CD14-positive monocyte (primary cell): ENCODE data around the gene ARHGEF18. TPM values are rescaled to one million over a fixed set of nuclear protein-coding genes. Genes with fewer than 3 reads are reported as not detected.
A peak's percentile ranks its signal among the peaks of the same experiment; 100 is the strongest.
"Not testable (repeated sequence)": the region's sequence is repeated elsewhere in the genome, so short reads cannot be mapped to it uniquely, and the experiment has no call there.

ENCODE experiments used
- DNase-seq, 3 donors: peaks; one replicate each; pipeline ENCODE4 v3.0.0-alpha.2; 2011 to 2022
- H2AFZ ChIP-seq: 2 replicates; pipeline ENCODE4 v1.6.0; 2012; ENCODE audit warnings: mild to moderate bottlenecking, low read depth, low read length, inconsistent platforms; ENCODE audit not compliant: insufficient read depth, poor library complexity, severe bottlenecking
- H3K27ac ChIP-seq, 2 donors: 1 replicate in 1 of 2; 2 replicates in 1 of 2; pipeline ENCODE4 v1.5.1; 2012 to 2013; ENCODE audit warnings: low read length in 2 of 2, control low read depth in 1 of 2, inconsistent platforms in 1 of 2, low read depth in 1 of 2, mild to moderate bottlenecking in 1 of 2
- H3K27me3 ChIP-seq, 2 donors: one replicate each; pipeline versions ENCODE4 v1.6.0 to v1.6.1; 2011 to 2013; ENCODE audit warnings: low read length in 2 of 2; ENCODE audit not compliant: control insufficient read depth in 2 of 2, insufficient read depth in 2 of 2
- H3K36me3 ChIP-seq, 2 donors: replicated peaks in 1 of 2; 1 replicate in 1 of 2; 2 replicates in 1 of 2; pipeline versions ENCODE4 v1.5.1 to v1.6.1; 2012 to 2013; ENCODE audit warnings: low read length in 2 of 2, control low read depth in 1 of 2, inconsistent platforms in 1 of 2, mild to moderate bottlenecking in 1 of 2; ENCODE audit not compliant: insufficient read depth in 2 of 2, control insufficient read depth in 1 of 2
- H3K4me1 ChIP-seq, 2 donors: 1 replicate in 1 of 2; 2 replicates in 1 of 2; pipeline versions ENCODE4 v1.5.1 to v1.6.1; 2012 to 2013; ENCODE audit warnings: low read length in 2 of 2, control low read depth in 1 of 2, inconsistent platforms in 1 of 2, mild to moderate bottlenecking in 1 of 2, moderate library complexity in 1 of 2; ENCODE audit not compliant: insufficient read depth in 2 of 2, control insufficient read depth in 1 of 2
- H3K4me2 ChIP-seq: replicated peaks from 2 replicates; pipeline ENCODE3; 2012; ENCODE audit warnings: low read length, moderate library complexity, mild to moderate bottlenecking; ENCODE audit not compliant: poor library complexity, severe bottlenecking; ENCODE audit errors: extremely low read depth
- H3K4me3 ChIP-seq, 3 experiments: fragments of 200-600 bp in 1 of 3; sonication (generic) in 1 of 3; replicated peaks in 1 of 3; 1 replicate in 2 of 3; 2 replicates in 1 of 3; pipeline ENCODE4 v1.5.1; 2011 to 2013; ENCODE audit warnings: low read length in 3 of 3, mild to moderate bottlenecking in 3 of 3, control low read depth in 2 of 3, low read depth in 2 of 3, inconsistent platforms in 1 of 3, moderate library complexity in 1 of 3
- H3K79me2 ChIP-seq: 2 replicates; pipeline ENCODE4 v1.6.0; 2012; ENCODE audit warnings: mild to moderate bottlenecking, control low read depth, inconsistent platforms, low read length, moderate library complexity; ENCODE audit not compliant: insufficient read depth
- H3K9ac ChIP-seq: 2 replicates; pipeline ENCODE4 v1.6.0; 2017; ENCODE audit warnings: low read length, mild to moderate bottlenecking; ENCODE audit not compliant: insufficient read depth, poor library complexity, severe bottlenecking
- H3K9me3 ChIP-seq, 2 donors: replicated peaks in 1 of 2; 1 replicate in 1 of 2; 2 replicates in 1 of 2; pipeline versions ENCODE4 v1.5.1 to v1.6.1; 2012 to 2013; ENCODE audit warnings: low read length in 2 of 2, control low read depth in 1 of 2; ENCODE audit not compliant: control insufficient read depth in 1 of 2, insufficient read depth in 1 of 2
- H4K20me1 ChIP-seq: 2 replicates; pipeline ENCODE4 v1.6.0; 2012; ENCODE audit warnings: mild to moderate bottlenecking, low read length, control low read depth, moderate library complexity; ENCODE audit not compliant: insufficient read depth
- H3K27ac Mint-ChIP-seq, 7 donors: one replicate each; pipeline ENCODE4 v1.8.0; 2020; ENCODE audit warnings: mild to moderate bottlenecking in 7 of 7, mixed read lengths in 7 of 7, moderate library complexity in 6 of 7, inconsistent platforms in 2 of 7
- H3K27me3 Mint-ChIP-seq, 3 donors: one replicate each; pipeline ENCODE4 v1.8.0; 2021 to 2022; ENCODE audit warnings: low read depth in 3 of 3, mild to moderate bottlenecking in 3 of 3, mixed read lengths in 3 of 3, moderate library complexity in 3 of 3, inconsistent platforms in 1 of 3
- H3K36me3 Mint-ChIP-seq, 2 donors: one replicate each; pipeline ENCODE4 v1.8.0; 2020; ENCODE audit warnings: mixed read lengths in 2 of 2, inconsistent platforms in 1 of 2, mild to moderate bottlenecking in 1 of 2
- H3K4me1 Mint-ChIP-seq: one replicate; pipeline ENCODE4 v1.8.0; 2020; ENCODE audit warnings: mild to moderate bottlenecking, mixed read lengths
- H3K4me3 Mint-ChIP-seq, 2 donors: one replicate each; pipeline ENCODE4 v1.8.0; 2020; ENCODE audit warnings: mild to moderate bottlenecking in 2 of 2, mixed read lengths in 2 of 2, moderate library complexity in 1 of 2
- H3K9me3 Mint-ChIP-seq, 7 donors: one replicate each; pipeline ENCODE4 v1.8.0; 2020 to 2022; ENCODE audit warnings: mixed read lengths in 7 of 7, mild to moderate bottlenecking in 6 of 7, moderate library complexity in 6 of 7, inconsistent platforms in 2 of 7
- WGBS: methylation state at CpG from one replicate; pipeline ENCODE4 v1.1.5; 2013; ENCODE audit warnings: missing lambda C conversion rate; ENCODE audit not compliant: insufficient coverage; 5-methylcytosine and 5-hydroxymethylcytosine counted together
- intact Hi-C, 2 donors: fragments of 100-400 bp; cut with micrococcal nuclease; formaldehyde crosslinking; loops; one replicate each; pipeline versions ENCODE4 v1.15.0 to v1.15.1; 2023
- polyA plus RNA-seq, 3 donors: library from polyadenylated mRNA; depleted of rRNA in 1 of 3; unstranded in 2 of 3; stranded (reverse) in 1 of 3; fragments of 300-500 nt in 2 of 3; fragments of >200 nt in 1 of 3; fragmentation: Illumina TruSeq in 2 of 3; gene quantifications; 1 replicate in 2 of 3; 2 replicates in 1 of 3; pipeline ENCODE4 v1.2.3, GENCODE V29; 2012 to 2021
- TF ChIP-seq, protein P1 (sequence below): fragments of 200-600 bp; IDR thresholded peaks from one replicate; pipeline ENCODE4 v1.8.0; 2022; ENCODE audit warnings: antibody characterized with exemption, mild to moderate bottlenecking

Gene ARHGEF18
- polyA plus RNA-seq, 3 donors = 0.46 to 18.9 (median 0.87) TPM

DNA sequence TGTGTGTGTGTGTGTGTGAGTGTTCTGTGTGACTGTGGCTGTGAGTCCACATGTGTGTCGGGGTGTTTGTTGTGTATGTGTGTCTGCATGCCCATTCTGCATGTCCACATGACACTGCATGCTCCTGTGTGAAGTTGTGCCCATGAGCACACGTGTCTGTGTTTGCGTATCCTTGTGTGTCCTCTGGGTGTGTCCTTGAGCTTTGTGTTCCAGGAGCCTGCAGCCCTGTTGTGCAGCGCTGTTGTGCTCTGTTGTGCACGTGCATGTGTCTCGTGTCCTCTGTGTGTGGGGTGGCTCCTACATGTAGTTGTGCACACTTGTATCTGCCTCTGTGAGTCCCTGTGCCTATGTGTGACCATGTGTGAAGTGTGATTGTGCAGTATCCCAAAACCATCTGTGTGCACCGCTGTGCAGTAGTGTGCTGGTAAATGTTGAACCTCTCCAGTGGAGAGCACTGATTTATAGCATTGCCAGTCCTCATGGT is 2.2 kb upstream of the ARHGEF18 start:
- peaks cover 2 to 3% of the 10 kb centered on the region in 2 donors for H3K36me3 Mint-ChIP-seq
- no peak overlapping the region for H3K27ac ChIP-seq
- H3K9me3 Mint-ChIP-seq = peaks cover 0 to 8% (median 5%) of the 10 kb centered on the region in 7 donors
- no peak overlapping the region for H3K4me2 ChIP-seq
- peaks cover 2 to 3% (median 3%) of the 10 kb centered on the region in 3 donors for H3K27me3 Mint-ChIP-seq
- H3K4me3 ChIP-seq = no peak overlapping the region
- H3K9me3 ChIP-seq = peaks cover 0 to 3% of the 10 kb centered on the region in 2 donors
- H3K27me3 ChIP-seq = no peaks in the 10 kb centered on the region
- peak overlapping the region in 1 of 7 donors; percentile 51 for H3K27ac Mint-ChIP-seq
- no peak overlapping the region for H3K9ac ChIP-seq
- H4K20me1 ChIP-seq = peaks cover 1% of the 10 kb centered on the region
- H3K4me1 Mint-ChIP-seq = peaks cover 80% of the 10 kb centered on the region
- no peak overlapping the region for H2AFZ ChIP-seq
- peaks cover 32% of the 10 kb centered on the region for H3K79me2 ChIP-seq
- peaks cover 62 to 89% of the 10 kb centered on the region in 2 donors for H3K4me1 ChIP-seq
- WGBS = 89% methylated on average over 7 of the region's 7 CpGs
- intact Hi-C loops = no loop called here
- H3K4me3 Mint-ChIP-seq = no peak overlapping the region
- DNase-seq = no peak
- TF ChIP-seq, protein P1, sequence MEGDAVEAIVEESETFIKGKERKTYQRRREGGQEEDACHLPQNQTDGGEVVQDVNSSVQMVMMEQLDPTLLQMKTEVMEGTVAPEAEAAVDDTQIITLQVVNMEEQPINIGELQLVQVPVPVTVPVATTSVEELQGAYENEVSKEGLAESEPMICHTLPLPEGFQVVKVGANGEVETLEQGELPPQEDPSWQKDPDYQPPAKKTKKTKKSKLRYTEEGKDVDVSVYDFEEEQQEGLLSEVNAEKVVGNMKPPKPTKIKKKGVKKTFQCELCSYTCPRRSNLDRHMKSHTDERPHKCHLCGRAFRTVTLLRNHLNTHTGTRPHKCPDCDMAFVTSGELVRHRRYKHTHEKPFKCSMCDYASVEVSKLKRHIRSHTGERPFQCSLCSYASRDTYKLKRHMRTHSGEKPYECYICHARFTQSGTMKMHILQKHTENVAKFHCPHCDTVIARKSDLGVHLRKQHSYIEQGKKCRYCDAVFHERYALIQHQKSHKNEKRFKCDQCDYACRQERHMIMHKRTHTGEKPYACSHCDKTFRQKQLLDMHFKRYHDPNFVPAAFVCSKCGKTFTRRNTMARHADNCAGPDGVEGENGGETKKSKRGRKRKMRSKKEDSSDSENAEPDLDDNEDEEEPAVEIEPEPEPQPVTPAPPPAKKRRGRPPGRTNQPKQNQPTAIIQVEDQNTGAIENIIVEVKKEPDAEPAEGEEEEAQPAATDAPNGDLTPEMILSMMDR = no peak
- no peaks in the 10 kb centered on the region for H3K36me3 ChIP-seq

DNA sequence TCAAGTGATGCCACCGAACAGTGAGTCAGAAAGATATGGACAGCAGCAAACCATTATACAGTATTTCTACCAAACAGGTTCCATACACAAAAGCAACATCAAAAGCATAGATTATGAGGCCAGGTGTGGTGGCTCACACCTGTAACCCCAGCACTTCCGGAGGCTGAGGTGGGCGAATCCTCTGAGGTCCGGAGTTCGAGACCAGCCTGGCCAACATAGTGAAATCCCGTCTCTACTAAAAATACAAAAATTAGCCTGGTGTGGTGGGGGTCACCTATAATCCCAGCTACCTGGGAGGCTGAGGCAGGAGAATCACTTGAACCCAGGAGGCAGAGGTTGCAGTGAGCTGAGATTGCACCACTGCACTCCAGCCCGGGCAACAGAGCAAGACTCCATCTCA is 1.7 kb upstream of the ARHGEF18 start:
- H3K4me3 ChIP-seq, H3K27ac Mint-ChIP-seq, H3K4me3 Mint-ChIP-seq, H3K27me3 ChIP-seq, H3K27me3 Mint-ChIP-seq, H2AFZ ChIP-seq, H3K9me3 ChIP-seq, H3K36me3 Mint-ChIP-seq, H3K36me3 ChIP-seq, intact Hi-C loops, H4K20me1 ChIP-seq, H3K4me2 ChIP-seq, DNase-seq, H3K9ac ChIP-seq, H3K27ac ChIP-seq: not testable (repeated sequence)
- Histone ChIP-seq H3K4me1 (peaks cover 62 to 85% of the 10 kb centered on the region in 2 donors), H3K79me2 (peaks cover 37% of the 10 kb centered on the region)
- Mint-ChIP-seq H3K9me3 (peaks cover 3 to 13% (median 10%) of the 10 kb centered on the region in 7 donors), H3K4me1 (peaks cover 83% of the 10 kb centered on the region)
- 90% methylated on average over 2 of the region's 7 CpGs for WGBS
